Testis (tissue), 3 donors: Measurements from ENCODE around the gene PTPRN2. TPM values are rescaled to one million over a fixed set of nuclear protein-coding genes. Genes with fewer than 3 reads are reported as not detected.

Experiments
- DNase-seq: peaks from one replicate; pipeline ENCODE4 v3.0.0-alpha.2; 2019
- H3K27ac ChIP-seq, 2 donors: fragments of 200-600 bp; sonication (generic); one replicate each; pipeline ENCODE4 v1.5.1; 2019
- H3K27me3 ChIP-seq: fragments of 200-600 bp; sonication (generic); one replicate; pipeline ENCODE4 v1.5.1; 2019
- H3K36me3 ChIP-seq: fragments of 200-600 bp; sonication (generic); one replicate; pipeline ENCODE4 v1.5.1; 2017; ENCODE audit warnings: low read depth; ENCODE audit errors: missing control alignments
- H3K4me1 ChIP-seq: fragments of 200-600 bp; sonication (generic); one replicate; pipeline ENCODE4 v1.5.1; 2019
- H3K4me3 ChIP-seq, 2 donors: fragments of 200-600 bp; sonication (generic); one replicate each; pipeline ENCODE4 v1.5.1; 2017 to 2019
- H3K9me3 ChIP-seq: fragments of 200-600 bp; sonication (generic); one replicate; pipeline ENCODE4 v1.5.1; 2017
- POLR2A ChIP-seq: fragments of 450-650 bp; IDR thresholded peaks from one replicate; pipeline ENCODE4 v1.6.1; 2017; ENCODE audit warnings: antibody characterized with exemption, mild to moderate bottlenecking, moderate library complexity
- WGBS, 2 donors: methylation state at CpG; one replicate each; pipeline ENCODE4 v1.1.5; 2018; 5-methylcytosine and 5-hydroxymethylcytosine counted together
- intact Hi-C: fragments of 100-400 bp; cut with DNase I; formaldehyde crosslinking; loops from one replicate; pipeline ENCODE4 v1.15.1; 2023; ENCODE audit warnings: low total_unique reads
- polyA plus RNA-seq: library from polyadenylated mRNA; stranded (reverse); fragments of 350-450 nt; fragmentation: Illumina TruSeq; extraction: RNeasy Lipid Tissue Mini Kit (QIAGEN cat#74804); gene quantifications from one replicate; pipeline ENCODE4 v1.2.3, GENCODE V29; 2014; ENCODE audit warnings: low read depth, low replicate concordance; ENCODE audit not compliant: insufficient read depth
- total RNA-seq, 2 donors: library from RNA; depleted of rRNA; stranded (reverse); fragments of >200 nt; gene quantifications; one replicate each; pipeline ENCODE4 v1.2.3, GENCODE V29; 2016
- TF ChIP-seq, protein P1 (sequence below), 3 experiments: fragments of 450-650 bp in 2 of 3; fragments of 200-600 bp in 1 of 3; sonication (generic) in 1 of 3; IDR thresholded peaks; one replicate each; pipeline ENCODE4 v1.5.1; 2016 to 2019; ENCODE audit warnings: antibody characterized with exemption in 3 of 3, mild to moderate bottlenecking in 2 of 3, moderate library complexity in 1 of 3

PTPRN2 gene
- total and polyA plus RNA-seq, 3 donors from 2014 or later = 9.3 to 10.8 (median 9.8) TPM

DNA sequence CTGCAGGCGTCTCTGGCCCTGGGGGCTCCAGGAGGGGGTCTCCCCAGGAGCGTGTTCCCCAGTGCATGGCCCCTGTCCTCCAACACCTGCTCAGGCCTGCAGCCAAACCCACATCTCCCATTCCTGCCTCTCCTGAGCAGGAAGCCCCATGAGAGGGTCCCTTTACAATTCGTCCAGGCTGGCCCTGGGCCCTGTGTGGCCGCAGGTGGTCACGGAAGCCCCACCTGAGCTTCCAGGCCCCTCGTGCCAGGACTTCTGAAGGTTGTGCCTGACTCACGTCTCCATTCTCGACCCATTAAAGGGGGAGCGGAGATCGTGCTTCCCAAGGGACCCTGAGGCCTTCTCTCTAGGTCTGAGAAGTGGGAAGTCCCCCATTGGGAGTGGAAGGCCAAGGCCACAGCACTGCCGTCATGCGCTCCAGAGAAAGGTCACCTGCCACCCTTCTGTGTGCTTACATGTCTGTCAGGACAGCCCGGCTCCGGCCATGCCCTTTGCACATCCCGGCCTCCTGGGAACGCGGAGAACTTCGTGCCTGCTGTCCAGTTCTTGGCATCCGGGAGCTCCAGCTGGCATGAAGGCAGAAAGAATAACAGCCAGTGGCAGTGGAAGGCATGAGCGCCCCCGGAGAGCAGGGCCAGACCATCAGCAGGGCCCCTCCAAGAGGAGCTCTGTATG lies 868.5 kb downstream of the PTPRN2 start:
- Histone ChIP-seq H3K4me3 (no peak overlapping the region), H3K36me3 (no peaks in the 10 kb centered on the region), H3K27me3 (no peaks in the 10 kb centered on the region), H3K4me1 (no peaks in the 10 kb centered on the region), H3K27ac (no peak overlapping the region), H3K9me3 (no peaks in the 10 kb centered on the region)
- no peak for DNase-seq
- intact Hi-C loops = no loop called here
- 87 to 89% methylated on average over 21 of the region's 21 CpGs for WGBS, 2 donors
- TF ChIP-seq POLR2A = no peak
- TF ChIP-seq, protein P1, sequence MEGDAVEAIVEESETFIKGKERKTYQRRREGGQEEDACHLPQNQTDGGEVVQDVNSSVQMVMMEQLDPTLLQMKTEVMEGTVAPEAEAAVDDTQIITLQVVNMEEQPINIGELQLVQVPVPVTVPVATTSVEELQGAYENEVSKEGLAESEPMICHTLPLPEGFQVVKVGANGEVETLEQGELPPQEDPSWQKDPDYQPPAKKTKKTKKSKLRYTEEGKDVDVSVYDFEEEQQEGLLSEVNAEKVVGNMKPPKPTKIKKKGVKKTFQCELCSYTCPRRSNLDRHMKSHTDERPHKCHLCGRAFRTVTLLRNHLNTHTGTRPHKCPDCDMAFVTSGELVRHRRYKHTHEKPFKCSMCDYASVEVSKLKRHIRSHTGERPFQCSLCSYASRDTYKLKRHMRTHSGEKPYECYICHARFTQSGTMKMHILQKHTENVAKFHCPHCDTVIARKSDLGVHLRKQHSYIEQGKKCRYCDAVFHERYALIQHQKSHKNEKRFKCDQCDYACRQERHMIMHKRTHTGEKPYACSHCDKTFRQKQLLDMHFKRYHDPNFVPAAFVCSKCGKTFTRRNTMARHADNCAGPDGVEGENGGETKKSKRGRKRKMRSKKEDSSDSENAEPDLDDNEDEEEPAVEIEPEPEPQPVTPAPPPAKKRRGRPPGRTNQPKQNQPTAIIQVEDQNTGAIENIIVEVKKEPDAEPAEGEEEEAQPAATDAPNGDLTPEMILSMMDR (IDR thresholded peaks at IDR 0.05) = no peak

DNA sequence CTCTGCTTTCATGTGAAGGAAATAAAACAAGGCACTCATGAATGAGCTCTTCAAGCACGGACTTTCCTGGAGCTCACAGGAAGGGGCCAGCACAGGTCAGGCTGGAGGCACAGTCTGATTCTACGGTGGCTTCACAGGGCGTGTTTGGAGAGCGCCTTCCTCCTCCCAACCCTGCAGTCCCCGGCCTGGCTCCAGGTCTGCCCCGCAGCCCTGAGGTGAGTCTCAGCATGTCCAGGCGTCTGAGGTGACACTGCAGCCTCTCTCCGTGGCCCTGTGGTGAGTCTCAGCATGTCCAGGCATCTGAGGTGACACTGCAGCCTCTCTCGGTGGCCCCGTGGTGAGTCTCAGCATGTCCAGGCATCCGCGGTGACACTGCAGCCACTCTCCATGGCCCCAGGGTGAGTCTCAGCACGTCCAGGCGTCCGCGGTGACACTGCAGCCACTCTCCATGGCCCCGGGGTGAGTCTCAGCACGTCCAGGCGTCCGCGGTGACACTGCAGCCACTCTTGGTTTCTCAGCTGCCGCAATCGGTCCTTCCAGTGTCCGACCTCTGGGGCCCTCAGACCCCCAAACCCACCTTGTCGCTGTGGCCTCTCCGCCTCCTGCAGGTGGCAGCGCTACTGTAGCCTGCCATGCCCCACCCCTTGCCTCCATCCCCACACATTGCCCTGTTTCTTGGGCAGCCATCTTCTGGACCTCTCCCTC lies 869.2 kb downstream of the PTPRN2 start:
- DNase-seq = no peak
- no peak for TF ChIP-seq POLR2A
- intact Hi-C loops = no loop called here
- H3K4me3 ChIP-seq = no peak overlapping the region
- no peaks in the 10 kb centered on the region for H3K4me1 ChIP-seq
- 79 to 82% methylated on average over 20 to 27 of the region's 27 CpGs for WGBS, 2 donors
- no peaks in the 10 kb centered on the region for H3K36me3 ChIP-seq
- no peak overlapping the region for H3K27ac ChIP-seq
- H3K27me3 ChIP-seq = no peaks in the 10 kb centered on the region
- no peaks in the 10 kb centered on the region for H3K9me3 ChIP-seq

DNA sequence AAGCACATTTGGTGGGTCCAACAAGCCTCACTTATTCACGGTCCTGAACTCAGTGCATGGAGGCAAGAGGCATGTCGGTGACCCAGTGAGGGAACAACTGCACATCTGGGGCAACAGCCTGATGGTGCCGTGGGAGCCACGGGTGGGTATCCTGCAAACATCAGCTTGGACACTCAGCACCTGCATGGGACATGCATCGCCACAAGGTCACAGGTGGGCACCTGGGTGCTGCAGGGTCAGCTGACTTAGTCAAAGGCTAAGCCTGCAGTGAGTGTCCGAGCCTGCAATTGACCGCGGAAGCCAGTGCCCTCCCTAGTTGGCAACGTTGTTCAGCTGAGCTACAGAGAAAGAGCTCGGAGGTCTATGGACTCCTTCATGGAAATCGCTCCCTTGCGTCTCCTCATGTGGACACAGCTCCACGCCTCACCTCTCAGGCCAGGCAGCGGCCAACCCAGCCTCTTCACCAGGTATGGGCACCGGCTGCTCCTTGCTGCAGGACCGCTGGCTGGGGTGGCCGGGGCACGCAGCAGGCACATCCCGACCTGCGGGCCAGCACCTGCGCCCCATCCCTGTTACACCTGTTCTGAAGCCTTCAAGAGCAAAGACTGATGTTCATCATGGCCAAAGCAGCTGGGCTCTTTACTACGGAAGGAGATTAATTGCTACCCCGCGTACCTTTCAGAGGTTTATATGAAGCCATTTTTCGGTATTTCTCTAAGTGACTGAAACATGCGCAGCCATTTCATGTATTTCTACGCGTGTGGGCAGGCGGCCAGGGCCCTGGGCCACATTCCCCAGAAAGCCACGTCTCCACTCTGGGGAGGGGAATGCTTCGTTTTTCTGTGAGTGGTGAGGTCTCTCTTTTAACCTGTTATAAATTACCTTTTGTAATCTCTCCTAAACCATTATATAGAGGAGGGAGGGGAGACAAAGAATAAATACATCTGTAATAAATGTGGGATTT lies 870.1 kb downstream of the PTPRN2 start:
- WGBS, 2 donors = 90 to 91% methylated on average over 22 to 31 of the region's 31 CpGs
- no peak overlapping the region for H3K27ac ChIP-seq
- no peaks in the 10 kb centered on the region for H3K27me3 ChIP-seq
- H3K36me3 ChIP-seq = no peaks in the 10 kb centered on the region
- no peaks in the 10 kb centered on the region for H3K9me3 ChIP-seq
- DNase-seq = no peak
- intact Hi-C loops = no loop called here
- no peak overlapping the region for H3K4me3 ChIP-seq
- TF ChIP-seq, protein P1 (IDR thresholded peaks at IDR 0.05) = no peak
- TF ChIP-seq POLR2A = no peak
- H3K4me1 ChIP-seq = no peaks in the 10 kb centered on the region

DNA sequence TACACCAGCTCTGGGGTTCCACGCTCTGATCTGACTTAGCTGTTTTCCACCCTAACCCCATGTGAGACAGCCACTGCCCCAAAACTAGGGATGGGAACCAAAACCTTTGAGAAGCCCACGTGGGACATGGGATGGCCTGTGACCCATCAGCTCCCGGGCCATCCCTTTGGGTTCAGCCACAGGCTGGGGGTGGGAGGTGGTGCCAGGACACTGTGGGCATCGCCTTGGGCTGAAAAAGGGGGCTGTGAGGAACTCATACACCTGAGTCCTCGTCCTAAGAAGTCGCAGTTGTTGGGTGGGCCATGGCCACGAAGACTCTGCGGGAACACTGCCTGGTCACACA lies 871.7 kb downstream of the PTPRN2 start:
- no peak for DNase-seq
- Histone ChIP-seq H3K4me1 (no peaks in the 10 kb centered on the region), H3K9me3 (no peaks in the 10 kb centered on the region), H3K27me3 (no peaks in the 10 kb centered on the region), H3K36me3 (no peaks in the 10 kb centered on the region), H3K4me3 (no peak overlapping the region), H3K27ac (no peak overlapping the region)
- intact Hi-C loops = no loop called here
- 79 to 80% methylated on average over 7 to 8 of the region's 8 CpGs for WGBS, 2 donors
- no peak for TF ChIP-seq POLR2A
- TF ChIP-seq, protein P1 (IDR thresholded peaks at IDR 0.05) = no peak
